Skeletal muscle tissue (tissue), 4 donors: ENCODE data around the gene MUC21. TPM values are rescaled to one million over a fixed set of nuclear protein-coding genes. Genes with fewer than 3 reads are reported as not detected.
A peak's percentile ranks its signal among the peaks of the same experiment; 100 is the strongest.
"Not testable (repeated sequence)": the region's sequence is repeated elsewhere in the genome, so short reads cannot be mapped to it uniquely, and the experiment has no call there.

ENCODE experiments used
- H3K27ac ChIP-seq: one replicate; pipeline ENCODE4 v1.7.0; 2013; ENCODE audit warnings: mild to moderate bottlenecking, low read depth, low read length, inconsistent platforms
- H3K27me3 ChIP-seq, 3 donors: one replicate each; pipeline ENCODE4 v1.7.0; 2013; ENCODE audit warnings: low read length in 3 of 3; ENCODE audit not compliant: control insufficient read depth in 3 of 3, insufficient read depth in 3 of 3
- H3K36me3 ChIP-seq, 3 donors: one replicate each; pipeline ENCODE4 v1.7.0; 2013; ENCODE audit warnings: low read length in 3 of 3; ENCODE audit not compliant: control insufficient read depth in 3 of 3, insufficient read depth in 3 of 3
- H3K4me1 ChIP-seq, 3 donors: one replicate each; pipeline ENCODE4 v1.7.0; 2013; ENCODE audit warnings: low read length in 3 of 3, mild to moderate bottlenecking in 3 of 3; ENCODE audit not compliant: control insufficient read depth in 3 of 3, insufficient read depth in 3 of 3
- H3K4me3 ChIP-seq, 3 donors: one replicate each; pipeline ENCODE4 v1.7.0; 2013; ENCODE audit warnings: low read length in 3 of 3
- H3K9ac ChIP-seq, 3 donors: one replicate each; pipeline ENCODE4 v1.7.0; 2013; ENCODE audit warnings: low read length in 3 of 3, mild to moderate bottlenecking in 3 of 3, moderate library complexity in 2 of 3, low read depth in 1 of 3
- H3K9me3 ChIP-seq, 3 donors: one replicate each; pipeline ENCODE4 v1.7.0; 2013; ENCODE audit warnings: low read length in 3 of 3; ENCODE audit not compliant: control insufficient read depth in 3 of 3
- total RNA-seq: library from RNA; depleted of rRNA; stranded (reverse); fragments of >200 nt; gene quantifications from one replicate; pipeline ENCODE4 v1.2.3, GENCODE V29; 2014
- donor health status: Osteomylitis.

MUC21 gene
- total RNA-seq, 1 donor from 2014 or later = not detected

GRCh38 chr6:31004794-31005193, 21.3 kb downstream of the MUC21 start:
- Histone ChIP-seq H3K9ac (no peak overlapping the region), H3K4me1 (peaks cover 4 to 16% (median 6%) of the 10 kb centered on the region in 3 donors), H3K9me3 (no peaks in the 10 kb centered on the region), H3K27me3 (no peaks in the 10 kb centered on the region), H3K4me3 (no peak overlapping the region), H3K36me3 (no peaks in the 10 kb centered on the region), H3K27ac (peak overlapping the region; percentile 50)

- peak overlapping the region; percentile 50 for H3K27ac ChIP-seq
Measured at GRCh38 chr6:31005249-31006020, 21.9 kb downstream of the MUC21 start.

DNA sequence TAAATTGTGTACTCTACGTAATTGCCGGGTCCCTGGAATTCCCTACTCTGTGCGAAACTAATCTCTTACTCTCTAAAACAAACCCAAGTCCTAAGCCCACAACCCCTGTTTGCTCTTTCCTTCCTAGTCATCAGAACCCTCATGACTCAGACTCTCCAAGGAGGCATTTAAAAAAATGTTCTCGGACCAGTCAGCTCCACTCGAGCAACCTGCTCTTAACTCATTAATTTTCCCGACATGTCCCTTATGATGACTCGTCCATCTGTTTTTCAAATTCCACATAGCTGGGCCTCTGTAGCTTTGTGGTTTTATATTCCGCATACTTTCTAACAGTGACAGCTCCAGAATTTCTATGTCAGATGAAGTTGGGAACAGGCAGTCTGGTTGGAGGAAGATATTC, 24.2 kb downstream of the MUC21 start:
- H3K4me1 ChIP-seq = peaks cover 4 to 16% (median 6%) of the 10 kb centered on the region in 3 donors
- H3K9me3 ChIP-seq = no peaks in the 10 kb centered on the region
- no peak overlapping the region for H3K4me3 ChIP-seq
- peak overlapping the region; percentile 15 for H3K27ac ChIP-seq
- H3K36me3 ChIP-seq = no peaks in the 10 kb centered on the region
- no peak overlapping the region for H3K9ac ChIP-seq
- H3K27me3 ChIP-seq = no peaks in the 10 kb centered on the region

More at GRCh38 chr6:31005249-31006020, 21.9 kb downstream of the MUC21 start:
- H3K27me3 ChIP-seq = no peaks in the 10 kb centered on the region
- peak overlapping the region in 1 of 3 donors; percentile 40 for H3K9ac ChIP-seq
- no peaks in the 10 kb centered on the region for H3K36me3 ChIP-seq
- H3K4me1 ChIP-seq = peaks cover 4 to 16% (median 6%) of the 10 kb centered on the region in 3 donors
- H3K4me3 ChIP-seq = no peak overlapping the region
- no peaks in the 10 kb centered on the region for H3K9me3 ChIP-seq

- Histone ChIP-seq H3K36me3 (no peaks in the 10 kb centered on the region), H3K9me3 (no peaks in the 10 kb centered on the region), H3K4me1 (peaks cover 4 to 16% (median 6%) of the 10 kb centered on the region in 3 donors), H3K4me3 (no peak overlapping the region), H3K27me3 (no peaks in the 10 kb centered on the region), H3K9ac (no peak overlapping the region), H3K27ac (peak overlapping the region; percentile 15)
Measured at GRCh38 chr6:31008165-31008564, 24.6 kb downstream of the MUC21 start.

DNA sequence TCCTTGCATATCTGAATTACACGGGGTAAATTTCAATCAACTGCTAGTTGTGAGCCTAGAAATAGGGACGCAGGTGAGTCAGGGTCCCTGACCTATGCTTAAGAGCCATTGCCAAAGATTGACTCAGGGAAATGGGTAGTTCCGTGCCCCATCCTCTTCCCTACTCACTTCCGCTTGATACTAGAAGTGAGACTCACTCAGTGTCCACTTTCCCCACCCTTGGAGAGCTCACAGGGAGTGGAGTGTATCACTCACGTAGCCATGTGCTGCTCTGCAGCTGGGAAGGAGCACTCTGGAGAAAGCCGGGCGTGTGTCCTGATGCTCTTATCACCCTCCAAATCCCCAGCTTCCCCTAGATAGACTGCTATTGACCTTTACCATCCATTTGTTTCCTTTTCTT, 26.2 kb downstream of the MUC21 start:
- peaks cover 0 to 12% (median under 1%) of the 10 kb centered on the region in 3 donors for H3K4me1 ChIP-seq

DNA sequence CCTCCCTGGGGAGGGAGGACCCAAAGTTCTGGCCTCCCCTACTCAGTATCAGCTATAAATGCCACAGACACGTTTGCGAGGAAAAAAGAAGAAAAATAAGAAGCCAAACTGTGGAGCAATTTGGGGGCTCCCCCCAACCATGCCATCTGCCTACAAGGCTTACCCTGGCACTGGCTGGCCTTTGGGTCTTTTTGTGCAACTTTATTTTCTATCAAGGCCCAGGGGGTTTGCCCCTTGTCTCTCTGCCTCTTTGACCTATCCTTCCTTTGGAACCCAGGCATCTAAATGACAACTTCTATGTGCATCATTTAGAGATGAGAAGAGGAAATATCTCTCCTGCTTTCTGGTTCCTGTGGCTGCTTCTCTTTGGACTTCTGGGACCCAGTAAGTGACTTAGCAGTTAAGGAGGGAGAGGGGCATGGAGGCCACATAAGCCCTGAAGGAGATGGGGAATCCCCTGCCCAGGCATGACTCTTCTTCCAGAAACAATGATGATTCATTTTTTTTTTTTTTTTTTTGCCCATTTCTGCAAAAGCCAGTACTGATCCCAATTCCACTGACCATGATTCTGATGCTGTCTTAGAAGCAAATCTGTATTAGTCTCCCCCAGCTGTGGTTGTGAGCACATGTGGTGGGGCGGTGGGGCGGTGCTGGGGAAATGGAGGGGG, 27.0 kb downstream of the MUC21 start, which contains the start of gene MUC22:
MUC22 (plus strand) TSS at position 82 of the 668 bp plus-strand sequence; CDS start at position 315, 233 bp downstream.
- no peak within 1 kb of the TSS for H3K9ac ChIP-seq
- H3K9me3 ChIP-seq = no peaks in the 10 kb centered on the region
- no peaks in the 10 kb centered on the region for H3K27me3 ChIP-seq
- H3K4me3 ChIP-seq = no peak within 1 kb of the TSS
- no peaks in the 10 kb centered on the region for H3K36me3 ChIP-seq
- H3K27ac ChIP-seq = no peak within 1 kb of the TSS
- peaks cover 0 to 6% (median 0%) of the 10 kb centered on the region in 3 donors for H3K4me1 ChIP-seq

More for the DNA sequence above, 26.2 kb downstream of the MUC21 start:
- Histone ChIP-seq H3K9me3 (no peaks in the 10 kb centered on the region), H3K4me3 (no peak overlapping the region), H3K36me3 (no peaks in the 10 kb centered on the region), H3K9ac (no peak overlapping the region), H3K27ac (no peak overlapping the region), H3K27me3 (no peaks in the 10 kb centered on the region)

DNA sequence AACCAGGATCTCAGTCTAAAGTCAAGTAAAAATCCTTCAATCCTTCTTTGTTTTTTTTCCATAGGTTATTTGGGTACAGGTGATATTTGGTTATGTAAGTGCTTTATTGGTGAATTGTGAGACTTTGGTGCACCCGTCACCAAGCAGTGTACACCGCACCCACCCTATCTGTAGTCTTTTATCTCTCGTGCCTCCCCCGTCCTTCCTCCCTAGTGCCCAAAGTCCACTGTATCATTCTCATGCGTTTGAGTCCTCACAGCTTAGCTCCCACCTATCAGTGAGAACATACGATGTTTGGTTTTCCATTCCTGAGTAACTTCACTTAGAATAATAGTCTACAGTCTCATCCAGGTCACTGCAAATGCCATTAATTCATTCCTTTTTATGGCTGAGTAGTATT, 27.6 kb downstream of the MUC21 start:
- H3K9ac ChIP-seq = no peak overlapping the region
- no peaks in the 10 kb centered on the region for H3K9me3 ChIP-seq
- no peak overlapping the region for H3K27ac ChIP-seq
- no peaks in the 10 kb centered on the region for H3K27me3 ChIP-seq
- no peaks in the 10 kb centered on the region for H3K36me3 ChIP-seq
- H3K4me3 ChIP-seq = no peak overlapping the region
- peaks cover 0 to 2% (median 0%) of the 10 kb centered on the region in 3 donors for H3K4me1 ChIP-seq

- Histone ChIP-seq H3K27me3 (no peaks in the 10 kb centered on the region), H3K36me3 (no peaks in the 10 kb centered on the region), H3K9ac (no peak overlapping the region), H3K9me3 (no peaks in the 10 kb centered on the region), H3K4me1 (no peaks in the 10 kb centered on the region), H3K27ac (no peak overlapping the region), H3K4me3 (no peak overlapping the region)
Measured at GRCh38 chr6:31016659-31017299, 33.3 kb downstream of the MUC21 start.

DNA sequence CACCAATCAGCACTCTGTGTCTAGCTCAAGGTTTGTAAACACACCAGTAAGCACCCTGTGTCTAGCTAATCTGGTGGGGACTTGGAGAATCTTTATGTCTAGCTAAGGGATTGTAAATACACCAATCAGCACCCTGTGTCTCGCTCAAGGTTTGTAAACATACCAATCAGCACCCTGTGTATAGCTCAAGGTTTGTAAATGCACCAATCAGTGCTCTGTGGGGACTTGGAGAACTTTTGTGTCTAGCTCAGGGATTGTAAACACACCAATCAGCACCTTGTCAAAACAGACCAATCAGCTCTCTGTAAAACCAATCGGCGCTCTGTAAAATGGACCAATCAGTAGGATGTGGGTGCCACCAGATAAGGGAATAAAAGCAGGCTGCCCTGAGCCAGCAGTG, 33.9 kb downstream of the MUC21 start:
- H3K9ac ChIP-seq, H3K4me3 ChIP-seq, H3K4me1 ChIP-seq: not testable (repeated sequence)

GRCh38 chr6:31020057-31020456, 36.5 kb downstream of the MUC21 start:
- H3K9ac ChIP-seq = no peak overlapping the region
- no peaks in the 10 kb centered on the region for H3K4me1 ChIP-seq
- no peak overlapping the region for H3K4me3 ChIP-seq
- H3K27ac ChIP-seq = no peak overlapping the region
- H3K27me3 ChIP-seq = no peaks in the 10 kb centered on the region
- H3K36me3 ChIP-seq = no peaks in the 10 kb centered on the region
- no peaks in the 10 kb centered on the region for H3K9me3 ChIP-seq

More for the DNA sequence above, 33.9 kb downstream of the MUC21 start:
- not testable (repeated sequence) for H3K27ac ChIP-seq, H3K36me3 ChIP-seq, H3K27me3 ChIP-seq, H3K9me3 ChIP-seq
